Caco-2 (cell line): ENCODE measurements around the gene IL11RA. TPM values are rescaled to one million over a fixed set of nuclear protein-coding genes. Genes with fewer than 3 reads are reported as not detected.
"Not testable (repeated sequence)": the region's sequence is repeated elsewhere in the genome, so short reads cannot be mapped to it uniquely, and the experiment has no call there.

Experiments used
- BruUV-seq: library from RNA; stranded (reverse); fragments of 400-500 nt; replicated peaks from 2 replicates; lab custom pipeline; 2021; lab: Mats Ljungman, UMichigan
- CTCF ChIA-PET: fragments of 300-600 bp; sonication (Branson Sonifier 250); formaldehyde crosslinking; loops from one replicate; lab custom pipeline; 2022; ENCODE audit warnings: antibody characterized with exemption; lab: Charles Lee
- POLR2A ChIA-PET: fragments of 300-600 bp; sonication (Branson Sonifier 250); formaldehyde crosslinking; loops from one replicate; lab custom pipeline; 2022; ENCODE audit warnings: antibody characterized with exemption; lab: Charles Lee
- DNase-seq, 2 experiments: peaks; one replicate each; pipeline versions ENCODE4 v3.0.0 to v3.0.0-alpha.2; 2020 to 2022
- H3K27me3 ChIP-seq: replicated peaks from 2 replicates; pipeline ENCODE4 v1.6.0; 2011; ENCODE audit warnings: low read length; ENCODE audit not compliant: control insufficient read depth, insufficient read depth
- H3K36me3 ChIP-seq: 2 replicates; pipeline ENCODE4 v1.5.1; 2011; ENCODE audit warnings: low read length; ENCODE audit not compliant: control insufficient read depth, insufficient read depth
- H3K4me1 ChIP-seq: fragments of 250-450 bp; sonication (Bioruptor Pico); 2 replicates; pipeline ENCODE4 v1.5.1; 2020; ENCODE audit warnings: mild to moderate bottlenecking
- H3K4me3 ChIP-seq: 2 replicates; pipeline ENCODE4 v1.5.1; 2011; ENCODE audit warnings: low read depth, mild to moderate bottlenecking, control low read depth, low read length
- H3K9me3 ChIP-seq: fragments of 250-450 bp; sonication (Bioruptor Pico); 2 replicates; pipeline ENCODE4 v1.5.1; 2020; ENCODE audit warnings: mild to moderate bottlenecking, moderate library complexity
- H3K27ac Mint-ChIP-seq: one replicate; pipeline ENCODE4 v1.8.0; 2022; ENCODE audit warnings: mixed read lengths; ENCODE audit not compliant: unreplicated experiment
- H3K27me3 Mint-ChIP-seq: one replicate; pipeline ENCODE4 v1.8.0; 2022; ENCODE audit warnings: mixed read lengths; ENCODE audit not compliant: insufficient read depth, unreplicated experiment
- H3K36me3 Mint-ChIP-seq: one replicate; pipeline ENCODE4 v1.8.0; 2022; ENCODE audit warnings: mild to moderate bottlenecking, mixed read lengths; ENCODE audit not compliant: insufficient read depth, unreplicated experiment
- H3K4me1 Mint-ChIP-seq: one replicate; pipeline ENCODE4 v1.8.0; 2022; ENCODE audit warnings: low read depth, mixed read lengths; ENCODE audit not compliant: unreplicated experiment
- H3K4me3 Mint-ChIP-seq: one replicate; pipeline ENCODE4 v1.8.0; 2022; ENCODE audit warnings: mild to moderate bottlenecking, moderate library complexity, mixed read lengths; ENCODE audit not compliant: unreplicated experiment
- H3K9me3 Mint-ChIP-seq: one replicate; pipeline ENCODE4 v1.8.0; 2022; ENCODE audit warnings: mixed read lengths; ENCODE audit not compliant: unreplicated experiment
- CTCF ChIP-seq, 2 experiments: fragments of 200-600 bp in 1 of 2; IDR thresholded peaks; 1 replicate in 1 of 2; 2 replicates in 1 of 2; pipeline versions ENCODE4 v1.5.1 to v1.8.0; 2011 to 2022; ENCODE audit warnings: antibody characterized with exemption in 1 of 2, control low read depth in 1 of 2, inconsistent platforms in 1 of 2, low read depth in 1 of 2, low read length in 1 of 2, mild to moderate bottlenecking in 1 of 2, moderate library complexity in 1 of 2; ENCODE audit not compliant: insufficient read depth in 1 of 2, severe bottlenecking in 1 of 2, unreplicated experiment in 1 of 2
- intact Hi-C: fragments of 100-400 bp; cut with micrococcal nuclease; formaldehyde crosslinking; loops from one replicate; pipeline ENCODE4 v1.10.0; 2022; ENCODE audit not compliant: unreplicated experiment
- total RNA-seq: library from RNA; stranded (reverse); gene quantifications from 2 replicates; pipeline ENCODE4 v1.2.3, GENCODE V29; 2022

IL11RA gene
- total RNA-seq, 1 experiment from 2014 or later, result 5.6 TPM

- Mint-ChIP-seq H3K27me3 (no peaks in the 10 kb centered on the region), H3K36me3 (peaks cover 10% of the 10 kb centered on the region), H3K27ac (peak within 1 kb of the TSS; percentile 64), H3K9me3 (no peaks in the 10 kb centered on the region), H3K4me3 (peak within 1 kb of the TSS; percentile 83), H3K4me1 (peaks cover 7% of the 10 kb centered on the region)
- no peaks in the 10 kb centered on the region for H3K4me1 ChIP-seq
- POLR2A ChIA-PET, result interaction anchor here (0.5 to 1.3 kb wide), 4 partner anchors 9 to 432 kb away, joined by 4 to 11 read pairs (median 7); partner anchors contain the start of genes GALT and IL11RA
- peak; percentile 93 to 96 for DNase-seq
- peaks cover 1% of the 10 kb centered on the region; the same call in 1 of the 2 replicates for H3K36me3 ChIP-seq
- H3K4me3 ChIP-seq, result peak within 1 kb of the TSS; percentile 99
- TF ChIP-seq CTCF (IDR thresholded peaks at IDR 0.05; ENCODE audit: insufficient read depth in 1 of 2, low read depth in 1 of 2, low read length in 1 of 2, severe bottlenecking in 1 of 2, unreplicated experiment in 1 of 2), result no peak
- no TSS peak for BruUV-seq
- H3K27me3 ChIP-seq, result no peaks in the 10 kb centered on the region
- CTCF ChIA-PET, result interaction anchor here (0.6 to 3.0 kb wide), 10 partner anchors 9 to 1870 kb away, joined by 3 to 25 read pairs (median 4); partner anchors contain the start of genes ARID3C, ATOSB, GALT and IL11RA
- intact Hi-C loops, result loop anchor here (1.0 kb wide), 2 partner anchors 9 to 15 kb away; partner anchors contain the start of genes GALT and IL11RA
- H3K9me3 ChIP-seq, result no peaks in the 10 kb centered on the region
Observed at GRCh38 chr9:34637356-34638137, 14.4 kb upstream of the IL11RA start, which contains the start of gene SIGMAR1. SIGMAR1 (minus strand) TSS chr9:34637787; CDS start chr9:34637697, 90 bp downstream.

DNA sequence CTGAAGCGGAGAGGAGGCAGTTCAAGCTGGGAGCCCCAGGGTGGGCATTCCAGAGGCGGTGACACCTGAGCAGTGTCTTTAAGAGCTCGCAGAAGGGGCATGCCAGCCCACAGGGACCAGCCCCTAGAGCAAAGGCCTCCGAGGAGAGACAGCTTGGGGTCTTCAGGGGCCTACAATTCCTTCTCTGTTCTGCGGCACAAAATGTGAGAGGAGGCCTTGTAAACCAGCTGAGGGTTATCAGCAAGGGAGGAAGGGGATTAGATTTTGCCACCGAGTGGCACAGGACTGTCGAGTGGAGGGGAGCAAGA, 13.9 kb upstream of the IL11RA start:
- H3K36me3 Mint-ChIP-seq, result peaks cover 10% of the 10 kb centered on the region
- no peaks in the 10 kb centered on the region for H3K9me3 Mint-ChIP-seq
- peak overlapping the region; percentile 99 for H3K4me3 ChIP-seq
- peak overlapping the region; percentile 83 for H3K4me3 Mint-ChIP-seq
- ChIA-PET CTCF (interaction anchor here (0.8 to 3.0 kb wide), 7 partner anchors 8 to 478 kb away, joined by 3 to 25 read pairs (median 4); partner anchors contain the start of genes ARID3C, ATOSB, GALT and IL11RA), POLR2A (interaction anchor here (0.5 to 1.3 kb wide), 3 partner anchors 8 to 431 kb away, joined by 4 to 11 read pairs (median 7); partner anchors contain the start of genes GALT and IL11RA)
- DNase-seq, result no peak
- no peaks in the 10 kb centered on the region for H3K9me3 ChIP-seq
- H3K4me1 ChIP-seq, result peaks cover under 1% of the 10 kb centered on the region; the same call in 1 of the 2 replicates
- no peaks in the 10 kb centered on the region for H3K27me3 Mint-ChIP-seq
- BruUV-seq, result TSS peak; percentile 76
- no peak for TF ChIP-seq CTCF (IDR thresholded peaks at IDR 0.05; ENCODE audit: insufficient read depth in 1 of 2, low read depth in 1 of 2, low read length in 1 of 2, severe bottlenecking in 1 of 2, unreplicated experiment in 1 of 2)
- intact Hi-C loops, result no loop called here
- H3K36me3 ChIP-seq, result peaks cover 1% of the 10 kb centered on the region; the same call in 1 of the 2 replicates
- H3K27me3 ChIP-seq, result no peaks in the 10 kb centered on the region
- peak overlapping the region; percentile 64 for H3K27ac Mint-ChIP-seq
- H3K4me1 Mint-ChIP-seq, result peaks cover 7% of the 10 kb centered on the region

DNA sequence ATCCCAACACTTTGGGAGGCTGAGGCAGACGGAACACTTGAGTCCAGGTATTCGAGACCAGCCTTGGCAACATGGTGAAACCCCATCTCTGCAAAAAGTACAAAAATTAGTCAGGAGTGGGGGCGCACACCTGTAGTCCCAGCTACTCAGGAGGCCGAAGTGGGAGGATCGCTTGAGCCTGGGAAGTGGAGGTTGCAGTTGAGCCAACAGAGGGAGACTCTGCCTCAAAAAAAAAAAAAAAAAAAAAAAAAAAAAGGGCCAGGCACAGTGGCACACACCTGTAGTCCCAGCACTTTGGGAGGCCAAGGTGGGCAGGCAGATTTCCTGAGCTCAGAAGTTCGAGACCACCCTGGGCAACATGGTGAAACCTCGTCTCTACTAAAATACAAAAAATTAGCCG, 12.7 kb upstream of the IL11RA start:
- H3K4me3 Mint-ChIP-seq, H3K27me3 Mint-ChIP-seq, H3K9me3 ChIP-seq, H3K36me3 ChIP-seq, H3K4me1 ChIP-seq, H3K9me3 Mint-ChIP-seq, H3K36me3 Mint-ChIP-seq, BruUV-seq, H3K27ac Mint-ChIP-seq, CTCF ChIA-PET, DNase-seq, POLR2A ChIA-PET, H3K4me1 Mint-ChIP-seq, H3K4me3 ChIP-seq, H3K27me3 ChIP-seq, intact Hi-C loops: not testable (repeated sequence)
